Neuronal stem cell (in vitro differentiated cells): ENCODE data around the gene GRAMD1C.

Experiments
- DNase-seq: peaks from one replicate; pipeline ENCODE4 v3.0.0-alpha.2; 2013; ENCODE audit warnings: low spot score
- H2AFZ ChIP-seq: one replicate; pipeline ENCODE4 v1.6.1; 2013; ENCODE audit warnings: mild to moderate bottlenecking, low read length, inconsistent platforms
- H2AK5ac ChIP-seq: 2 replicates; pipeline ENCODE4 v1.6.1; 2013; ENCODE audit warnings: low read depth, mild to moderate bottlenecking, inconsistent platforms, low read length, moderate library complexity, mixed read lengths
- H2BK120ac ChIP-seq: 2 replicates; pipeline ENCODE4 v1.6.1; 2013; ENCODE audit warnings: low read depth, mild to moderate bottlenecking, inconsistent platforms, low read length, moderate library complexity, mixed read lengths
- H2BK12ac ChIP-seq: one replicate; pipeline ENCODE4 v1.6.1; 2013; ENCODE audit warnings: low read length, inconsistent platforms
- H2BK15ac ChIP-seq: 2 replicates; pipeline ENCODE4 v1.6.1; 2013; ENCODE audit warnings: mild to moderate bottlenecking, low read length, inconsistent platforms, mixed read lengths
- H2BK5ac ChIP-seq: one replicate; pipeline ENCODE4 v1.6.1; 2013; ENCODE audit warnings: inconsistent platforms, mild to moderate bottlenecking, low read length, moderate library complexity
- H3K14ac ChIP-seq: one replicate; pipeline ENCODE4 v1.6.1; 2013; ENCODE audit warnings: low read length, inconsistent platforms
- H3K18ac ChIP-seq: 2 replicates; pipeline ENCODE4 v1.6.1; 2013; ENCODE audit warnings: low read length, inconsistent platforms
- H3K23ac ChIP-seq: 2 replicates; pipeline ENCODE4 v1.6.1; 2013; ENCODE audit warnings: low read depth, mild to moderate bottlenecking, mixed read lengths, low read length, inconsistent platforms; ENCODE audit not compliant: poor library complexity
- H3K27ac ChIP-seq: replicated peaks from 3 replicates; pipeline ENCODE4 v1.5.1; 2013; ENCODE audit warnings: low read length, inconsistent platforms
- H3K27me3 ChIP-seq, 3 experiments: 2 replicates each; pipeline ENCODE4 v1.6.1; 2013; ENCODE audit warnings: low read length in 3 of 3, mild to moderate bottlenecking in 2 of 3, inconsistent platforms in 1 of 3, low read depth in 1 of 3, mixed read lengths in 1 of 3, moderate library complexity in 1 of 3; ENCODE audit not compliant: control insufficient read depth in 3 of 3, insufficient read depth in 3 of 3
- H3K36me3 ChIP-seq, 2 donors: replicated peaks in 1 of 2; 2 replicates each; pipeline ENCODE4 v1.6.1; 2013; ENCODE audit warnings: low read length in 2 of 2; ENCODE audit not compliant: control insufficient read depth in 2 of 2, insufficient read depth in 2 of 2
- H3K4ac ChIP-seq: 2 replicates; pipeline ENCODE4 v1.6.1; 2013; ENCODE audit warnings: inconsistent platforms, mild to moderate bottlenecking, low read length, moderate library complexity
- H3K4me1 ChIP-seq, 2 donors: 1 replicate in 1 of 2; 2 replicates in 1 of 2; pipeline ENCODE4 v1.6.1; 2013; ENCODE audit warnings: low read length in 2 of 2, low read depth in 1 of 2; ENCODE audit not compliant: control insufficient read depth in 2 of 2, insufficient read depth in 1 of 2
- H3K4me2 ChIP-seq: one replicate; pipeline ENCODE4 v1.6.1; 2013; ENCODE audit warnings: mild to moderate bottlenecking, low read length, inconsistent platforms; ENCODE audit not compliant: insufficient read depth, poor library complexity, severe bottlenecking
- H3K4me3 ChIP-seq, 2 donors: 2 replicates each; pipeline ENCODE4 v1.5.1; 2013; ENCODE audit warnings: low read length in 2 of 2, mild to moderate bottlenecking in 2 of 2, inconsistent platforms in 1 of 2, moderate library complexity in 1 of 2
- H3K79me1 ChIP-seq: one replicate; pipeline ENCODE4 v1.6.1; 2013; ENCODE audit warnings: low read depth, mild to moderate bottlenecking, inconsistent platforms, low read length, moderate library complexity
- H3K9ac ChIP-seq: one replicate; pipeline ENCODE4 v1.6.1; 2013; ENCODE audit warnings: mild to moderate bottlenecking, low read depth, low read length, inconsistent platforms; ENCODE audit not compliant: poor library complexity
- H3K9me3 ChIP-seq, 2 donors: replicated peaks in 1 of 2; 2 replicates each; pipeline versions ENCODE3 to v1.6.1; 2013; ENCODE audit warnings: low read length in 2 of 2, mild to moderate bottlenecking in 2 of 2, inconsistent platforms in 1 of 2, low read depth in 1 of 2, mixed read lengths in 1 of 2, moderate library complexity in 1 of 2; ENCODE audit not compliant: control insufficient read depth in 2 of 2, insufficient read depth in 1 of 2
- H4K8ac ChIP-seq: one replicate; pipeline ENCODE4 v1.6.1; 2013; ENCODE audit warnings: low read depth, mild to moderate bottlenecking, inconsistent platforms, low read length, moderate library complexity
- H4K91ac ChIP-seq: one replicate; pipeline ENCODE4 v1.6.1; 2013; ENCODE audit warnings: low read length, low read depth, mild to moderate bottlenecking, inconsistent platforms; ENCODE audit not compliant: poor library complexity
- WGBS, 2 donors: extraction: QIAGEN DNeasy Blood & Tissue Kit; methylation state at CpG; one replicate each; pipeline ENCODE4 v1.1.7; 2013; ENCODE audit warnings: missing lambda C conversion rate in 2 of 2, mixed read lengths in 1 of 2; ENCODE audit not compliant: insufficient read length in 2 of 2, insufficient replicate concordance in 1 of 2; ENCODE audit errors: extremely low coverage in 2 of 2; 5-methylcytosine and 5-hydroxymethylcytosine counted together

Gene GRAMD1C

GRCh38 chr3:113802795-113803455, 35.7 kb upstream of the GRAMD1C start:
- Histone ChIP-seq H3K9ac (no peak overlapping the region), H3K27me3 (no peaks in the 10 kb centered on the region), H2AFZ (no peak overlapping the region), H3K14ac (no peak overlapping the region), H3K4ac (no peak overlapping the region), H4K8ac (no peak overlapping the region), H3K36me3 (peaks cover 9 to 91% of the 10 kb centered on the region in 2 donors), H3K23ac (no peak overlapping the region), H3K4me1 (no peaks in the 10 kb centered on the region), H3K4me2 (no peak overlapping the region), H3K4me3 (no peak overlapping the region), H3K79me1 (no peaks in the 10 kb centered on the region), H2BK15ac (no peak overlapping the region), H3K9me3 (no peaks in the 10 kb centered on the region), H3K27ac (no peak overlapping the region), H2BK12ac (no peak overlapping the region), H2BK5ac (no peak overlapping the region), H2BK120ac (no peak overlapping the region), H4K91ac (no peak overlapping the region), H3K18ac (no peak overlapping the region), H2AK5ac (no peak overlapping the region)
- no peak for DNase-seq
- WGBS, 2 donors, result no CpG with 5 or more reads among the region's 3 CpGs

GRCh38 chr3:113804661-113805060, 33.9 kb upstream of the GRAMD1C start:
- H2AK5ac ChIP-seq, result no peak overlapping the region
- H3K23ac ChIP-seq, result no peak overlapping the region
- no CpG with 5 or more reads among the region's 4 CpGs for WGBS, 2 donors
- no peak overlapping the region for H2BK12ac ChIP-seq
- no peak overlapping the region for H4K8ac ChIP-seq
- no peak overlapping the region for H3K27ac ChIP-seq
- no peaks in the 10 kb centered on the region for H3K27me3 ChIP-seq
- H2BK120ac ChIP-seq, result no peak overlapping the region
- no peak overlapping the region for H2BK5ac ChIP-seq
- DNase-seq, result no peak
- no peak overlapping the region for H3K14ac ChIP-seq
- H3K4ac ChIP-seq, result no peak overlapping the region
- H3K4me2 ChIP-seq, result no peak overlapping the region
- H3K4me1 ChIP-seq, result no peaks in the 10 kb centered on the region
- H2AFZ ChIP-seq, result no peak overlapping the region
- no peak overlapping the region for H3K4me3 ChIP-seq
- no peak overlapping the region for H3K9ac ChIP-seq
- H3K79me1 ChIP-seq, result no peaks in the 10 kb centered on the region
- no peaks in the 10 kb centered on the region for H3K9me3 ChIP-seq
- no peak overlapping the region for H3K18ac ChIP-seq
- no peak overlapping the region for H4K91ac ChIP-seq
- H3K36me3 ChIP-seq, result peaks cover 7 to 80% of the 10 kb centered on the region in 2 donors
- H2BK15ac ChIP-seq, result no peak overlapping the region

GRCh38 chr3:113805249-113805648, 33.3 kb upstream of the GRAMD1C start:
- Histone ChIP-seq H3K36me3 (peaks cover 7 to 77% of the 10 kb centered on the region in 2 donors), H2BK15ac (no peak overlapping the region), H3K4me2 (no peak overlapping the region), H3K14ac (no peak overlapping the region), H2AFZ (no peak overlapping the region), H3K27ac (no peak overlapping the region), H3K18ac (no peak overlapping the region), H3K9me3 (no peaks in the 10 kb centered on the region), H3K9ac (no peak overlapping the region), H3K27me3 (no peaks in the 10 kb centered on the region), H2AK5ac (no peak overlapping the region), H3K23ac (no peak overlapping the region), H4K91ac (no peak overlapping the region), H2BK12ac (no peak overlapping the region), H2BK120ac (no peak overlapping the region), H4K8ac (no peak overlapping the region), H3K4me1 (no peaks in the 10 kb centered on the region), H3K4me3 (no peak overlapping the region), H3K79me1 (no peaks in the 10 kb centered on the region), H2BK5ac (no peak overlapping the region), H3K4ac (no peak overlapping the region)
- no peak for DNase-seq
- WGBS, 2 donors, result no CpG with 5 or more reads among the region's 3 CpGs

- Histone ChIP-seq H2BK15ac (no peak overlapping the region), H4K91ac (no peak overlapping the region), H3K14ac (no peak overlapping the region), H3K4me2 (no peak overlapping the region), H2AFZ (no peak overlapping the region), H2AK5ac (no peak overlapping the region), H3K27ac (no peak overlapping the region), H3K4ac (no peak overlapping the region), H3K79me1 (no peaks in the 10 kb centered on the region), H3K4me1 (no peaks in the 10 kb centered on the region), H3K27me3 (no peaks in the 10 kb centered on the region), H3K18ac (no peak overlapping the region), H3K36me3 (peaks cover 0 to 15% of the 10 kb centered on the region in 2 donors), H2BK120ac (no peak overlapping the region), H4K8ac (no peak overlapping the region), H3K9ac (no peak overlapping the region), H3K9me3 (no peaks in the 10 kb centered on the region), H3K4me3 (no peak overlapping the region), H2BK12ac (no peak overlapping the region), H2BK5ac (no peak overlapping the region), H3K23ac (no peak overlapping the region)
- WGBS, 2 donors, result no CpG with 5 or more reads among the region's 3 CpGs
- no peak for DNase-seq
These were observed 25.7 kb upstream of the GRAMD1C start for GRCh38 chr3:113812854-113813253.
